Activated CD4-positive, alpha-beta T cell treated with anti-CD3 and anti-CD28 coated beads, Interleukin-10, Interleukin-2, amounts not matched to agents 100 ng/mL and 50 ng/mL, durations not matched to agents 16 hours and 8 hours (primary cell): ENCODE measurements around the gene NFE2L2.

Experiments used
- DNase-seq: peaks from one replicate; pipeline ENCODE4 v3.0.0-alpha.2; 2020

NFE2L2 gene

GRCh38 chr2:177264693-177265587 is at the start of gene NFE2L2:
TSS of gene NFE2L2 (minus strand) at chr2:177264727. CDS start at chr2:177264576, 151 bp downstream.
- DNase-seq: peak; percentile 94

GRCh38 chr2:177314194-177314593 is 49.7 kb upstream of the NFE2L2 start:
- no peak for DNase-seq

- DNase-seq: no peak
Measured at GRCh38 chr2:177313162-177313781, 48.7 kb upstream of the NFE2L2 start.

- DNase-seq: no peak
Measured at GRCh38 chr2:177312562-177312961, 48.0 kb upstream of the NFE2L2 start.

- DNase-seq: peak; percentile 27
Measured at GRCh38 chr2:177309672-177310309, 45.3 kb upstream of the NFE2L2 start.

- DNase-seq: no peak
Measured at GRCh38 chr2:177306550-177306949, 42.0 kb upstream of the NFE2L2 start.

GRCh38 chr2:177303939-177304338 is 39.4 kb upstream of the NFE2L2 start:
- DNase-seq: no peak

- DNase-seq: no peak
Measured at GRCh38 chr2:177302552-177302951, 38.0 kb upstream of the NFE2L2 start.

- no peak for DNase-seq
Measured at GRCh38 chr2:177298191-177298590, 33.7 kb upstream of the NFE2L2 start.

- DNase-seq: peak; percentile 38
Measured at GRCh38 chr2:177296040-177296439, 31.5 kb upstream of the NFE2L2 start.

GRCh38 chr2:177295484-177295883 is 31.0 kb upstream of the NFE2L2 start:
- no peak for DNase-seq

GRCh38 chr2:177291701-177292100 is 27.2 kb upstream of the NFE2L2 start:
- peak; percentile 75 for DNase-seq

- DNase-seq: peak; percentile 68
Measured at GRCh38 chr2:177289824-177290628, 25.5 kb upstream of the NFE2L2 start.

- no peak for DNase-seq
Measured at GRCh38 chr2:177287814-177288213, 23.3 kb upstream of the NFE2L2 start.

- DNase-seq: no peak
Measured at GRCh38 chr2:177285892-177286715, 21.6 kb upstream of the NFE2L2 start.

- no peak for DNase-seq
Measured at GRCh38 chr2:177284531-177284930, 20.0 kb upstream of the NFE2L2 start.

GRCh38 chr2:177283906-177284305 is 19.4 kb upstream of the NFE2L2 start:
- DNase-seq: no peak

GRCh38 chr2:177282787-177283572 is 18.5 kb upstream of the NFE2L2 start:
- DNase-seq: no peak

GRCh38 chr2:177282181-177282641 is 17.7 kb upstream of the NFE2L2 start:
- DNase-seq: no peak

- no peak for DNase-seq
Measured at GRCh38 chr2:177281400-177282180, 17.1 kb upstream of the NFE2L2 start.
